A204.1 (cell line): ENCODE results near the gene SIT1.
A peak's percentile ranks its signal among the peaks of the same experiment; 100 is the strongest.
"Not testable (repeated sequence)": the region's sequence is repeated elsewhere in the genome, so short reads cannot be mapped to it uniquely, and the experiment has no call there.

Experiments used
- FAIRE-seq: peaks from 2 replicates; lab custom pipeline; 2012; peaks lifted over from hg19 to GRCh38; lab: Jason Lieb, UNC

The SIT1 gene

DNA sequence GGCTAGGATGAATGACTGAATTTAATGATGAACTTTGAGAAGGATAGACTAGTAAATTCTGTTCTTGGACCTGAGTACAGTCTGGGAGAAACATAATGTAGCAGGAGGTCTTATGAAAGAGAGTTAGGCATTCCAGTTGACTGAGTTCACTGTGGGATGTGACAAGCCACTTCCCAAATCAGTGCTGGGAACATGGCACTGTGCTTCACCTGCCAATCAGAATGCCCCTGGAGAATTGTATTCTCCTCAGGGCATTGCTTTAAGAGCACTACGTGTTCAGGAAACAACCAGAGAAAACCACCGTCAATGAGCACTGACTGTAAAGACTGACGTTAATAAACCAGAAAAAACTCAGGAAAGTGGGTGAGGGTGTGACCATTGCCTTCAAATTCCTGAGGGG lies 8.6 kb upstream of the SIT1 start:
- no peak for FAIRE-seq

DNA sequence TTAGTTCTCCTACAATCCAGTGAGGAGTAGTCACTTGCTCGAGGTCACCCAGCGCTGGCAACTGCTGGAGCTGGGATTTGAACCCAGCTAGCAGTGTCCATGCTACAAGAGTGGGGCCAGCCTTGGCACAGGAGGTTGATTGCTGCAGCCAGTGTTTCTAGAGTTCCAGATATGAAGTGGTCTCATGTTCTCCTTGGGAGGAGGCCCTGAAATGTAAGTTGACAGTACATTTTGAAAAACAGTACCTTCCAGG lies 8.2 kb upstream of the SIT1 start:
- FAIRE-seq = no peak

DNA sequence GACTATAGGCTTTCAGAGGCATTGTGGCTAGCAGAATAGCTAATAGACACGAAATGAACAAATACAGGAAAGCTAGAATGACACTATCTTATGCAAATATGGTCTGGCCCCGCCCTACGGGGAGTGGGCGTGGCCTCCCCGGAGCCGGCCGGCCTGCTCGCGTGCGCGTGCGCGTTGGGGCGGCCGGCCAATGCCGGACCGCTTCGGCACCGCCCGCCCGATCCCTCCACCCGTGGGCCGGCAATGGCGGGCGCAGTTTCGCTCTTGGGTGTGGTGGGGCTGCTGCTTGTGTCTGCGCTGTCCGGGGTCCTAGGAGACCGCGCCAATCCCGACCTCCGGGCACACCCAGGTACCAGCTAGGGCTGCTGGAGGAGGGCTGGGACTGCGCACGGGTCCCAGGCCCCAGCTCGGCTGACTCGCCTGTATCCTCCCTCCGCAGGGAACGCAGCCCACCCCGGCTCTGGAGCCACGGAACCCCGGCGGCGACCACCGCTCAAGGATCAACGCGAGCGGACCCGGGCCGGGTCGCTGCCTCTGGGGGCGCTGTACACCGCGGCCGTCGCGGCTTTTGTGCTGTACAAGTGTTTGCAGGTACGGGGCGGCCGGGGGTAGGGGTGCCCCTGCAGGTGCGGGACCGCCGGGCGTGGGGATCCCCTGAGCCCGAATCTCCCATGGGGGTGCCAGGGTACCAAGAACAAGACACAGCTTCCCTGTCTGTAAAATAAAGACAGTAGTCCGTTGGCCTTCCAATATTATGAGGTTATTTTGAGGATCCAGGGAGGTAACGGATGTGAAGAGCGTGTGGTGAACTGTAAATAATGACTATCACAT lies 7.6 kb upstream of the SIT1 start, which contains the start of gene CCDC107:
Gene CCDC107 (plus strand): TSS at position 156 of the 831 bp plus-strand sequence. CDS start 88 bp downstream, at position 244.
- no peak for FAIRE-seq

DNA sequence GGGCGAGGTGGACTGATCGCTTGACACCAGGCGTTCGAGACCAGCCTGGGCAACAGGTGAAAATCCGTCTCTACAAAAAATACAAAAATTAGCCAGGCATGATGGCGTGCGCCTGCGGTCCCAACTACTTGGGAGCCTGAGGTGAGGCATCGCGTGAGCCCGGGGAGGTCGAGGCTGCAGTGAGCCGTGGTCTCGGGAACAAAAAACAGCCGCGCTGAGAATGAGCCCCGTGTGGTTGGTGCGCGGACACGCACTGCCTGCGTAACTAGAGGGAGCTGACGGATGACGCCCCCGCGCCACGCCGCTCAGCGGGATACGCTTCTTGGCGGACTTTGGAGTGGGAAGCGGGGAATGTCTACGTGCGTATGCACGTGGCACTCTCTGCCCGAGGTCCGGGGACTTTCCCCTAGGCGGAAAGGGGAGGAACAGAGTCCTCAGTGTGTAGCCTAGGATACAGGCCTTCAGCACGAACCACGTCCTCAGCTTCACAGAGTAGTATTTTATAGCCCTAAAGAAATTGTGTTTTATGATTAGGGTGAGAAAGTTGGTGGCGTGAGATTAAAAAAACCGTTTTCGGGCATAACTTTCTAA lies 6.9 kb upstream of the SIT1 start, which contains the start of gene RMRP:
Gene RMRP (minus strand): TSS at position 474 of the 591 bp plus-strand sequence.
- peak; percentile 57 for FAIRE-seq

DNA sequence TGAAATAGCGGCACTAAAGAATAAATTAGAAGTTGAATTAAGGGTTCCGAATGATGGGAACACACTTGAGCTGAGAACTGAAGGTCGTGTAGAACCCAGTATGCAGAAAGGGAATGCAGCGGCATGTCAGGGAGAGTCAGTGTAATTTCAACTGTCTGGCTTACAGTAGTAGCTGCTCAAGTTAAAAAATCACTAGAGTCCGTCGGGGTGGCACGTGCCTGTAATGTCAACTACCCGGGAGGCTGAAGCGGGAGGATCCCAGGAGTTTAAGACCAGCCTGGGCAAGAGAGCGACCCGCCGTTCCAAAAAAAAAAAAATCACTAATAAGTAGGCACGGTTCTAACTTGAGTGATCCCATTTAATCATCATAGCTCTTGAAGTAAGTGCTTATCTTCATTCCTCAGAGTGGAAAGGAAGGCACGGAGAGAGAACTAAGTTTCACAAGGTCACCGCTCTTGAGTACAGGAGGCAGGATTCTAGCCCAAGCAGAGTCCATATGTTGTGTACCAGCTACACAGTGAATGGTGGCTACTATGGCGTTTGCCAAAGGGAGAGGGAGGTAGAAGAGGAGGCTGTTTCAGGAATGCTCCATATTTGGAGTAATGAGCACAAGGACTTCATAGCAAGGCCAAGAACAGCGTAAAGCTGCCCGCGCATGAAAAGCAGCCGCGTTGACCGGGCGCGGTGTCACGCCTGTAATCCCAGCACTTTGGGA lies 6.3 kb upstream of the SIT1 start:
- no peak for FAIRE-seq

DNA sequence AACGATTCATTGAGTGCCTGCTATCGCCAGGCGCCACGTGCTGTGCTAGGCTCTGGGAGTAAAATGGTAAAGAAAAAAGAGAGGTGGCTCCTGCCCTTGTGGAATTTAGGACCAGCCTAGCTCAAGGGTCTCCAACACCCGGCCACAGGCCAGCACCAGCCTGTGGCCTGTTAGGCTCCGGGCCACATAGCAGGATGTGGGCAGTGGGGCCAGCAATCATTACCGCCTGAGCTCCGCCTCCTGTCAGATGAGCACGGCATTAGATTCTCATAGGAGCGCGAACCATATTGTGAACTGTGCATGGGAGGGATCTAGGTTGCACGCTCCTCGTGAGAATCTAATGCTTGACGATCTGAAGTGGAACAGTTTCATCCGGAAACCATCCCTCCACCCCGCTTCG lies 5.6 kb upstream of the SIT1 start:
- no peak for FAIRE-seq

DNA sequence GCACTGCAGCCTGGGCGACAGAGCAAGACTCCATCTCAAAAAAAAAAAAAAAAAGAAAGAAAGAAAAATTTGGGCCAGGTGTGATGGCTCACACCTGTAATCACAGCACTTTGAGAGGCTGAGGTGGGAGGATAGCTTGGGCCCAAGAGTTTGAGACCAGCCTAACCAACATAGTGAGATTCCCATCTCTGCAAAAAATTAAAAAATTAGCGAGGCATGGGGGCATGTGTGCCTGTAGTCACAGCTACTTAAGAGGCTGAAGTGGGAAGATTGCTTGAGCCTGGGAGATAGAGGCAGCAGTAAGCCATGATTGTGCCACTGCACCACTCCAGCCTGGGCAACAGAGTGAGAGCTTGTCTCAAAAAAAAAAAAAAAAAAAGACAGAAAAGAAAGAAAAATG lies 2.9 kb upstream of the SIT1 start:
- no peak for FAIRE-seq

DNA sequence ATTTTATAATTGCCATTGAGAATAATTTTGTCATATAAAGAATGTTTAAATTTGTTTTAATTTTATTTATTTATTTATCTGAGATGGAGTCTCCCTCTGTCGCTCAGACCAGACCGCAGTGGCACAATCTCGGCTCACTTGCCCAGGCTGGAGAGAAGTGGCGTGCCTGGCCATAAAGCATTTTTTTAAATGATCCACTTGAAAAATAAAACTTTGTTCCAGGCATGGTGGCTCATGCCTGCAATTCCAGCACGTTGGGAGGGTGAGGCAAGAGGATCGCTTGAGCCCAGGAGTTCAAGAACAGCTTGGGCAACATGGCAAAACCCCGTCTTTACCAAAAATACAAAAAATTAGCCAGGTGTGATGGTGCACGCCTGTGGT lies 2.1 kb upstream of the SIT1 start:
- FAIRE-seq = no peak

DNA sequence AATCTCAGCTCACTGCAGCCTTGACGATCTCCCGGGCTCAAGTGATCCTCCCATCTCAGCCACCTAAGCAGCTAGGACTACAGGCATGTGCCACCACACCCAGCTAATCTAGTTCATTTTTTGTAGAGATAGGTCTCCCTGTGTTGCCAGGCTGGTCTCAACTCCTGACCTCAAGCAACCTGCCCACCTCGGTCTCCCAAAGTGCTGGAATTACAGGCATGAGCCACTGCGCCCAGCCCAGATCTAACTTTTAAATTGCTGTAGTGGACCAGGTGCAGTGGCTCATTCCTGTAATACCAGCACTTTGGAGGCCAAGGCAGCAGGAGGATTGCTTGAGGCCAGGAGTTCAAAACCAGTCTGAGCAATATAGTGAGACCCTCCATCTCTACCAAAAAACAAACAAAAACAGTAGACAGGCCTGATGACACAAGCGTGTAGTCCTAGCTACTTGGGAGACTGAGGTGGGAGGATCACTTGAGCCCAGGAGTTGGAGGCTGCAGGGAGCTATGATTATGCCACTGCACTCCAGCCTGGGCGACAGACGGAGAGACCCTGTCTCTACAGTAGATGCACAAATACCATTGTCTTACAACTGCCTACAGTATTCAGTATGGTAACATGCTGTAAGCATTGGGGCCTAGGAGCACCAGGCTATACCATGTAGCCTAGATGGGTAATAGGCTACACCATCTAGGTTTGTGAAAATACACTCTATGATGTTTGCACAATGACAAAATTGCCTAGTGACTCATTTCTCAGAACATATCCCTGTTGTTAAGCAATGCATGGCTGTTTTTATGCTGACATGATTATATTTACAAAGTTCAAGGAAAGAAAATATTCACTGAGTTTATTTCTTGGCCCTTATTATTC lies 1.5 kb upstream of the SIT1 start:
- no peak for FAIRE-seq

DNA sequence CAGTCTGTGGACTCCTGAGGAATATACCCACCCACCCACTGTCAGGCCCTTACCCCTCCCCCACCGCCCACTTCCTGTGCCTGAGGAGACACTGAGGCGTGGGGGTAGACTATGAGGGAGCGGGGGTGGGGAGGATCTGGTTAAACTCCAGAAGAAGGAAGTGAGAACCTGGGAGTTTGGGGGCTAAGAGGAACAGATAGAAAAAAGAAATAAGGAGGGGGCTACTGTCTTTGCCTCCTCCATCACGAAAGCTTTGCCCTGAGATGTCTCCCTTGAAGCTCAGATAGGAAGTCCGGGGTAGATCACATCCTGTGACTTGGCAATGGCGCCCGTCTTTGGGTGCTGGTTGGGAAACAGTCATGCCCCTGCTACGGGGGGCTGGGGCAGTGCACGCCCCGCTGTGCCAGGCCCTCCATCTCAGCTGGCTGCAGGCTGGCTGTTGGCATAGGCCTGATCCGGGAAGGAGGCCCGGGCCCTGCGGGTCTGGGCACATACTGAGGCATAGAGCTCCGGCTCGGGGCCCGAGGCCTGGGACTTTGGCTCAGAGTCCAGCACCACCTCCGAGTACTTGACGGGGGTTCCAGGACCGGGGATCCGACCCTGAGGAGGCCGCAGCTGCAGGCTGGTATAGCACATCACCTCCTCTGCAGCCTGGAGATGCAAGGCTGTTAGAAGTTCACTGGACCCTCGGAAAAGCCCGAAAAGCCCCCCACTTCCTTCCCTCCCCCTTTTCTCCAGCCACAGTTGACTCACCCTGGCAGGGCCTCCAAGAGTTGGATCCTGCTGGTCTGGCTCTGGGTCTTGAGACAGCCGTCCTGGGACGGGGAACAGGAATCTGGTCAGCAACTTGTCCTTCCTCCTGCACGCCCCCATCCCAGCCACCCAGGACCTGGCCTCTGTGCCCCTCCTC lies 1.0 kb downstream of the SIT1 start:
- FAIRE-seq = no peak

DNA sequence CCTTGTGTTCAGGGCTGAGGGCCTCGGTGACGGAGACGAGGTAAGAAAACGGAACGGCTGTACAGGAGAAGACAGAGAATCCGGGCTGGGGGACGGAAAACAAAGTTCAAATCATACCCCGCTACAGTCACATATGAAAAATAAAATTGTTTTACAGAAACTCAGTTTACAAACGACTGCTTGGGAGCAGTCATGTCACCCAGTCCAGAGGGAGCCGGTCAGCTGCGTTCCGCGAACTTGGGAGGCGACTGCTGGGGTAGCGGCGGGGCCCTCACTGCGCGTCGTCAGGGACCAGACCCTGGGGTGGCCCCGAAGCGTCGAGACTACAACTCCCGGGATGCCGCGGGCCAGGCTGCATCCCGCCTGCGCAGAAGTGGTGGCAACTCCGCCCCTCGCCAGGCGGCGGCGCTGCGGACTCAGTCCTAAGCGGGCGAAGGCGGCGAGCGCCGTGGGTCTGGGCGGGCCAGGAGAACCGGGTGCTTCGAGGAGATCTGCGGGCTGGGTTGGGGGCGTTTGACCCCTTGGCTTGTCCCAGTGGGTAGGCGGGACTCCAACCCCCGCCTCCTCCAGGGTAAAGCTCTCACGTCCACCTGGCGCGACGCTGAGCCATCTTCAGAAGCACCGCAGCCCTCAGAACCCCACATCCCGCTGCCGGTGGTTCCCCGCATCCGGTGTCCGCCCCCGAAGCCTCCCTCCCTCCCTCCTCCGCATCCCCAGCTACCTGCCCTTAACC lies 4.0 kb downstream of the SIT1 start:
- no peak for FAIRE-seq

DNA sequence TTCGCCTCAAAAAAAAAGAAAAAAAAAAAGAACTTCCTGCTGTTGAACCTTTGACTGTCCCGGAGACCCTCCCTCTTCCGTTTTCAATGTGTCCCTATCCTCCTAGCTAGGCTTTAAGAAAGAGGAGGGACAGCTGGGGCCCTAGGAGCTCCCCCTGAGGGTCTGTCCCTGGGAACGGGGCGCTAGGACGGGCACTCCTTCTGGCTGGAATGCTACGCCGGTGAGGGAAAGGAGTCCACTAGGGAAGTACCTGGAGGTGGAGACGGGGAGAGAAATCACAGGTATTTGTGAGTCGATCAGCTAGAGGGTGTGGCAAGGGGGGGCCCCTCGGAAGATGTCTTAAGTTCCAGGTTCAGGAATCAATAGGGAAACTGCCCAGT lies 4.6 kb downstream of the SIT1 start:
- FAIRE-seq = no peak

DNA sequence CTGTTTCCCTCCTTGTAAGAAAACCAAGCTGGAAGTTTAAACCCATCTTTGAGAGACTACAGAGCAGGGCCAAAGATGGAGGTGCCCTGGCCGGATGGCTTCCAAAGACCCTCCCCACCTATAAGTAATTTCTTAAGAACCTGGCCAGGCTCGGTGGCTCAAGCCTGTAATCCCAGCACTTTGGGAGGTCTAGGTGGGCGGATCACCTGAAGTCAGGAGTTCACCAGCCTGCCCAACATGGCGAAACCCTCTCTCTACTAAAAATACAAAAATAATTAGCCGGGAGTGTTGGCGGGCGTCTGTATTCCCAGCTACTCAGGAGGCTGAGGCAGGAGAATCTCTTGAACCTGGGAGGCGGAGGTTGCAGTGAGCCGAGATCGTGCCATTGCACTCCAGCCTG lies 5.0 kb downstream of the SIT1 start:
- FAIRE-seq = not testable (repeated sequence)

DNA sequence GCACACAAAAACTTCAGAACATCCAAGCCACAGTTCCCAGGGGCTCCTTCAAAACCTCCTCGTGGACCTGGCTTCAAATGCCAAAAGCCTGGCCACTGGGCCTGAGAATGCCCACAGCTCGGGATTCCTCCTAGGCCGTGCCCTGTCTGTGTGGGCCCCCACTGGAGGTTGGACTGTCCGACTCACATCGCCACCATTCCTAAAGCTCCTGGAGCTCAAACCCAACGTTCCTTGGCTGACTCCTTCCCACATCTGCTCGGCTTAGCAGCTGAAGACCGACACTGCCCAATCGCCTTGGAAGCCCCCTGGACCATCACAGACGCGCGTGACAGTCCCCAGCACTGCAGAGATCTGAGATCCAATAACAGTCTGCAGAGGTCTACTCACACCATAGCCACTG lies 7.7 kb downstream of the SIT1 start:
- no peak for FAIRE-seq

DNA sequence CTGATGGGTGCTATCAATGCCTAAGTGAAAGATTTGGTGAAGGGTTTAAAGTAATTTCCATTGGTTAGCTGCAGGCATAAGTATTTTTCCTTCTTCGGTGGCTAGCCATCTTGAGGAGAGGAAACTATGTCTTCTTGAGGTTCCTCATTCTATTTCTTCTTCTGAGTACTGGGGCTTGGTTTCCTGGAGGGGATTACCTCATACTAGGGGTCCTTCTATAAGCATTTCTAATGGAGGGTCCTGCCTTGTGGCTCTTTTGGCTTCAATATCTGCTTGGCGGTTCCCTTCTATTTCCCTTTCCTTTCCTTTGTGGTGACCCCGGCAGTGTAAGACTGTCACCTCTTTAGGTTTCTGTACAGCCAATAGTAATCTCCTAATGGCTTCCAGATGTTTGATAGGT lies 9.3 kb downstream of the SIT1 start:
- FAIRE-seq = not testable (repeated sequence)

DNA sequence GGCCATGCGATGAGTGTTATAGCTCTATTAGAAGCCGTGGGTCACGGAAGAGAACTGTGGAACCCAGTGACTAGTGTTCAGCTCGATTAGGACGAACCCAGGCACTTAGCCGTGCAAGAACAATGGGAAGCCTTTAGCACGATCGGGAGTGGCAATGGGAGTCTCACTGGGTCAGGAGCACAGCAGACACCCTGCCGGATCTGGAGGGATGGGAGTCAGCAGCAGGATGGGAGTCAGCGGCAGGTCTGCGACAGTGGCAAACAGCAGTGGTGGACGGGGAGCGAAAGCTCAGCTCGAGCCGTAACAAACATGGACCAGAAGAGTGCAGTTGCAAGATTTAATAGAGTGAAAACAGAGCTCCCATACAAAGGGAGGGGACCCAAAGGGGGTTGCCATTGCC lies 10.3 kb downstream of the SIT1 start:
- not testable (repeated sequence) for FAIRE-seq

DNA sequence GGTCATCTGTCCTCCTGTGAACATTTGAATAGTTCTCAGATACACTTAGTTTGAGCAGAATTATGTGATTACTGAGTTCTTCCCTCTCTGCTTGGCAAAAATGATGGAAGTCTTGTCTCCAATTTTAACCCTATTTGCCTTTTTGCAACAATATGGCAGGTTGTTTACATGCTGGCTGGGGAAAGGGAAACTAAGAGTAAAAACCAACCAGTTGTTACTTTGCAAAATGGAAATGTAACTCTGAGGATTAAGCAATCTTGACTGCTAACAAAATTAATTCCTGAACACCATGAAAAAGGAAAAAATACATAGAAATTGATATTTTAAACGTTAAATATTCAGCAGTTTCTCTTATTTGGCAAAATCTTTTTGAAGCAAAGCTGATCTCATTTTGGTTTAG lies 11.1 kb downstream of the SIT1 start:
- FAIRE-seq = no peak

DNA sequence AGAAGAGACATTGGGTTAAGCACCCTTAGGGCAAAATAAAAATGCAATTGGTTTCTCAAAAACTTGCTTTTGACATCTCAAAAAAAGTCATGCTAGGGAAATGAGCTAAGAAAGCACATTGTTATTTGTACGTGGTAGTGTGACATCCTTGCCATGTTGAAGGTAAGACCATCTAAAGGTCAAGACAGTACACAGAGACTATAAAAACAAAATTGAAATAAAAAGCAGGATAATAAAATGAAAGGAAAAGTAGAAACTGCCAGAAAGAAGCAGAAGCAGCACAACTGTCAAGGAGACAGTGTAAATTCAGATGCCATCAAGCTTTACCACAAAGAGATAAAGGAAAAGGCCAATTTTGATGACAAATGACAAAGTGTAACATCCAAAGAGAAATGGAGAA lies 11.5 kb downstream of the SIT1 start:
- not testable (repeated sequence) for FAIRE-seq

DNA sequence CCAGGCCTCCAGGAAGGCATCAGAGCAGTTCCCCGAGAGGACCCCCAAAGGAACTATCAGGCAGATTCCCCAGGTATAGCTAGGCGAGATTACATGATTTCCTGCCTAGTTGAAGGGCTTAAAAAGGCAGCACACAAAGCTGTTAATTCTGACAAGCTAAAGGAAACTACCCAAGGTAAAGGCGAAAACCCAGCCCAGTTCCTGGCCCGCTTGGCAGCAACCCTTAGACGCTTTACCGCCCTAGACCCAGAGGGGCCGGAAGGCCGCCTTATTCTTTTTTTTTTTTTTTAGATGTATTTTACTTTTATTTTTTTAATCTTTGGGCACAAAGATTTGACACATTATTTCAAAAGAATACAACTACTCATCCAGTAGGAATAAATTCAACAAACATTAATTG lies 12.0 kb downstream of the SIT1 start:
- FAIRE-seq = not testable (repeated sequence)

DNA sequence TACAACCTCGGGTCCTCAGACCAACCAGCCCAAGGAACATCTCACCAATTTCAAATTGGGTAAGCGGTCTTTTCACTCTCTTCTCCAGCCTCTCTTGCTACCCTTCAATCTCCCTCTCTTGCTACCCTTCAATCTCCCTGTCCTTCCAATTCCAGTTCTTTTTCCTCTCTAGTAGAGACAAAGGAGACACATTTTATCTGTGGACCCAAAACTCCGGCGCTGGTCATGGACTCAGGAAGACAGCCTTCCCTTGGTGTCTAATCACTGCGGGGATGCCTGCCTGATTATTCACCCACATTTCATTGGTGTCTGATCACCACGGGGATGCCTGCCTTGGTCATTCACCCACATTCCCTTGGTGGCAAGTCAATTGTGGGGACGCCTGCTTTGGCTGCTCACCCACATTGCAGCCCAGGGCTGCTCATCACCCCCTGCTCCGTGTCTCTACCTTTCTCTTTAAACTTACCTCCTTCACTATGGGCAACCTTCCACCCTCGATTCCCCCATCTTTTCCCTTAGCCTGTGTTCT lies 13.2 kb downstream of the SIT1 start:
- not testable (repeated sequence) for FAIRE-seq

DNA sequence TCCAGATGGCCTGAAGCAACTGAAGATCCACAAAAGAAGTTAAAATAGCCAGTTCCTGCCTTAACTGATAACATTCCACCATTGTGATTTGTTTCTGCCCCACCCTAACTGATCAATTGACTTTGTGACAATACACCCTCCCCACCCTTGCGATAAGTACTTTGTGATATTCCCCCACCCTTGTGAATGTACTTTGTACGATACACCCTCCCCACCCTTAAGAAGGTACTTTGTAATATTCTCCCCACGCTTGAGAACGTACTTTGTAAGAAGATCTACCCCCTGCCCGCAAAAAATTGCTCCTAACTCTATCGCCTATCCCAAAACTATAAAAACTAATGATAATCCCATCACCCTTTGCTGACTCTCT lies 13.9 kb downstream of the SIT1 start:
- FAIRE-seq = not testable (repeated sequence)
